ENCODE measurements around the gene WDR81. TPM values are rescaled to one million over a fixed set of nuclear protein-coding genes. Genes with fewer than 3 reads are reported as not detected.

The WDR81 gene
- total RNA-seq, 6 experiments from 2014 or later = 23.0 to 27.2 (median 23.9) TPM

DNA sequence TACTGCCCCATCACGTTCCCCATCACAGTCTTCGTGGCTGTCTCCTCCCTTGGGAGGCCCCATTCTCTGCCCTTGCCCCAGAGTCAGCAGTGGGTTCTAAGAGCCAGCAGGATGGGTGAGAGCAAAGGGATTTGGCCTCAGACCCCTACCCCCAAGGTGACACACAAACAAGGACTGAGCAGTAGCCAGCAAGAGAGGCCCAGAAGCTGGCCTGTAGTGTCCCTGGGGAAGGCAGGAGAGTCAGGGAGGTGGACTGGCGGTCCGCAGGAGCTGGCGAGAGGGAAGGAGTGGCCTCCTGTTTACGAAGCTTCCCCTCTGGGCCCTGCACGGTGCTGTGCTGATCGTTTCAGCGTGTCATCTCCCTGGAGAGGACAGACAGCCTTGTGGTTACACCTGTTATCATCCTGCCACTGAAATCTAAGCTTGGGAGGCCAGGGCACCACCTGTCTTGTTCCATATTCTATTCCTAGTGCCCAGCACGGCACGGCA is 8.4 kb downstream of the WDR81 start:
- Histone ChIP-seq H3K27ac (no peak overlapping the region), H3K36me3 (peaks cover 0 to 16% (median 2%) of the 10 kb centered on the region in 4 donors), H3K9me3 (no peaks in the 10 kb centered on the region), H3K27me3 (no peaks in the 10 kb centered on the region), H3K4me3 (no peak overlapping the region), H3K4me1 (peaks cover 2 to 26% (median 8%) of the 10 kb centered on the region in 4 donors)
- DNase-seq (no peak), ATAC-seq (no peak)
- intact Hi-C loops (cut with DNase I) = no loop called here
- TF ChIP-seq, protein P1, sequence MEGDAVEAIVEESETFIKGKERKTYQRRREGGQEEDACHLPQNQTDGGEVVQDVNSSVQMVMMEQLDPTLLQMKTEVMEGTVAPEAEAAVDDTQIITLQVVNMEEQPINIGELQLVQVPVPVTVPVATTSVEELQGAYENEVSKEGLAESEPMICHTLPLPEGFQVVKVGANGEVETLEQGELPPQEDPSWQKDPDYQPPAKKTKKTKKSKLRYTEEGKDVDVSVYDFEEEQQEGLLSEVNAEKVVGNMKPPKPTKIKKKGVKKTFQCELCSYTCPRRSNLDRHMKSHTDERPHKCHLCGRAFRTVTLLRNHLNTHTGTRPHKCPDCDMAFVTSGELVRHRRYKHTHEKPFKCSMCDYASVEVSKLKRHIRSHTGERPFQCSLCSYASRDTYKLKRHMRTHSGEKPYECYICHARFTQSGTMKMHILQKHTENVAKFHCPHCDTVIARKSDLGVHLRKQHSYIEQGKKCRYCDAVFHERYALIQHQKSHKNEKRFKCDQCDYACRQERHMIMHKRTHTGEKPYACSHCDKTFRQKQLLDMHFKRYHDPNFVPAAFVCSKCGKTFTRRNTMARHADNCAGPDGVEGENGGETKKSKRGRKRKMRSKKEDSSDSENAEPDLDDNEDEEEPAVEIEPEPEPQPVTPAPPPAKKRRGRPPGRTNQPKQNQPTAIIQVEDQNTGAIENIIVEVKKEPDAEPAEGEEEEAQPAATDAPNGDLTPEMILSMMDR (IDR thresholded peaks at IDR 0.05) = no peak
- TF ChIP-seq POLR2A (IDR thresholded peaks at IDR 0.05) = no peak
- WGBS (ENCODE audit: insufficient coverage, low coverage, low lambda C conversion rate, missing lambda C conversion rate) = no CpG with 5 or more reads among the region's 11 CpGs

- DNase-seq (no peak), ATAC-seq (no peak)
- Histone ChIP-seq H3K4me1 (peaks cover 2 to 31% (median 11%) of the 10 kb centered on the region in 4 donors), H3K27me3 (no peaks in the 10 kb centered on the region), H3K4me3 (no peak overlapping the region), H3K9me3 (no peaks in the 10 kb centered on the region), H3K36me3 (peaks cover 0 to 12% (median 2%) of the 10 kb centered on the region in 4 donors), H3K27ac (no peak overlapping the region)
- TF ChIP-seq, protein P1 (IDR thresholded peaks at IDR 0.05) = no peak
- no peak for TF ChIP-seq POLR2A (IDR thresholded peaks at IDR 0.05)
- intact Hi-C loops (cut with DNase I) = no loop called here
- WGBS (ENCODE audit: insufficient coverage, low coverage, low lambda C conversion rate, missing lambda C conversion rate) = no CpG with 5 or more reads among the region's 38 CpGs
Measured at GRCh38 chr17:1733759-1734158, 9.3 kb downstream of the WDR81 start.

DNA sequence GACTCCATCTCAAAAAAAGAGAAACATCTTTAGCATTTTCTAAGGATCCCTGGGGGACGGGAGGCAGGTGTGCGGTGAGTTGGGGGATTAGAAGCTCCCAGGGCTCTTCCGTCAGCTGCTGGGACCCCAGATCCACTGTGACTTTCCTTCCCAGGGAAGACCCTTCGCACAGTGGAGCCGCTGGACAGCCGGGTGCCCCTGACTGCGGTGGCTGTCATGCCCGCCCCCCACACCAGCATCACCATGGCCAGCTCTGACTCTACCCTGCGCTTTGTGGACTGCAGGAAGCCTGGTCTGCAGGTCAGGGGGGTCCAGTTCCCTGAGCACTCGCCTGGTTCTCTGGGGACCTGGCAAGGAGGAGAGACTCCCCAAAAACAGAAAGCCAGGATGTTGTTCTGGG is 10.9 kb downstream of the WDR81 start:
- peak overlapping the region; percentile 77 to 92 (median 80) for H3K27ac ChIP-seq
- DNase-seq (no peak), ATAC-seq (no peak)
- peaks cover 0 to 12% (median 2%) of the 10 kb centered on the region in 4 donors for H3K36me3 ChIP-seq
- H3K4me3 ChIP-seq = peak overlapping the region in 2 of 3 donors; percentile 45 to 47
- H3K27me3 ChIP-seq = no peaks in the 10 kb centered on the region
- no CpG with 5 or more reads among the region's 10 CpGs for WGBS (ENCODE audit: insufficient coverage, low coverage, low lambda C conversion rate, missing lambda C conversion rate)
- no peaks in the 10 kb centered on the region for H3K9me3 ChIP-seq
- intact Hi-C loops (cut with DNase I) = no loop called here
- H3K4me1 ChIP-seq = peaks cover 2 to 31% (median 11%) of the 10 kb centered on the region in 4 donors
- TF ChIP-seq, protein P1 (IDR thresholded peaks at IDR 0.05) = no peak
- TF ChIP-seq POLR2A (IDR thresholded peaks at IDR 0.05) = no peak

DNA sequence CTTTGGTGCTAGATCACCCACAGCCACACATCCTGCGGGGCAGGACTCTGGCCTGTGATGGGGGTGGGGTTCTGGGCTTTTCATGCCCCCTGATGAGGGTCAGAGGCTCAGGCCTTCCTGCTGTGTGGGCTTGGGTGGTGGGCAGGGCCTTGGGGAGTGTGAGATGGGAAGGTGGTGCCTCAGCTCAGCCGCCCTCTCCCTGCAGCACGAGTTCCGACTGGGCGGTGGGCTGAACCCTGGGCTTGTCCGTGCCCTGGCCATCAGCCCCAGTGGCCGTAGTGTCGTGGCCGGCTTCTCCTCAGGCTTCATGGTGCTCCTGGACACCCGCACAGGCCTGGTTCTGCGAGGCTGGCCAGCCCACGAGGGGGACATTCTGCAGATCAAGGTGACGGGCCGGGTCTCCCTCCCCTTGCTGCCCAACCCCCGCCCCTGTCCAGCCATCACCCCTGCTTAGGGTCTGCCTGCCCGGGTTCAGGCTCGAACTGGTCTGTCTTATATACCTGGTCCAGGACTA is 11.4 kb downstream of the WDR81 start:
- peaks cover 2 to 31% (median 11%) of the 10 kb centered on the region in 4 donors for H3K4me1 ChIP-seq
- DNase-seq (peak; percentile 47 to 76 (median 75)), ATAC-seq (peak; percentile 15 to 39 (median 36))
- H3K4me3 ChIP-seq = peak overlapping the region; percentile 12 to 47 (median 45)
- TF ChIP-seq, protein P1 (IDR thresholded peaks at IDR 0.05) = no peak
- TF ChIP-seq POLR2A (IDR thresholded peaks at IDR 0.05) = no peak
- H3K9me3 ChIP-seq = no peaks in the 10 kb centered on the region
- peaks cover 0 to 12% (median 2%) of the 10 kb centered on the region in 4 donors for H3K36me3 ChIP-seq
- intact Hi-C loops (cut with DNase I) = no loop called here
- WGBS (ENCODE audit: insufficient coverage, low coverage, low lambda C conversion rate, missing lambda C conversion rate) = 48% methylated on average over 7 of the region's 17 CpGs
- H3K27me3 ChIP-seq = no peaks in the 10 kb centered on the region
- H3K27ac ChIP-seq = peak overlapping the region; percentile 77 to 92 (median 80)

All from right lobe of liver (tissue), 6 donors.